ENCODE data around the gene VIM. TPM values are rescaled to one million over a fixed set of nuclear protein-coding genes. Genes with fewer than 3 reads are reported as not detected.
"Not testable (repeated sequence)": the region's sequence is repeated elsewhere in the genome, so short reads cannot be mapped to it uniquely, and the experiment has no call there.

VIM gene
- total and polyA plus RNA-seq, 4 donors = 2,428 to 5,947 (median 4,537) TPM

GRCh38 chr10:17265468-17265867 lies 37.4 kb downstream of the VIM start:
- H3K27ac ChIP-seq (ENCODE audit: low read depth in 1 of 2, low read length in 2 of 2) = no peak overlapping the region
- intact Hi-C loops (cut with DNase I) = no loop called here
- no peaks in the 10 kb centered on the region for H3K4me1 ChIP-seq (ENCODE audit: control insufficient read depth in 1 of 2, insufficient read depth in 2 of 2, low read length in 2 of 2)
- H3K27me3 ChIP-seq (ENCODE audit: control insufficient read depth in 1 of 2, insufficient read depth in 2 of 2, low read length in 1 of 2) = no peaks in the 10 kb centered on the region
- peaks cover 6% of the 10 kb centered on the region for H3K9me3 ChIP-seq (ENCODE audit: control insufficient read depth, low read length)
- DNase-seq (no peak), ATAC-seq (ENCODE audit: low FRiP score) (no peak)
- WGBS, 2 donors = 76 to 80% methylated on average over 2 of the region's 2 CpGs
- H3K4me3 ChIP-seq (ENCODE audit: low read length in 2 of 2) = no peak overlapping the region
- no peaks in the 10 kb centered on the region for H3K36me3 ChIP-seq (ENCODE audit: control insufficient read depth in 1 of 2, insufficient read depth in 2 of 2, low read length in 1 of 2)

GRCh38 chr10:17266549-17266948 lies 38.5 kb downstream of the VIM start:
- H3K9me3 ChIP-seq (ENCODE audit: control insufficient read depth, low read length); DNase-seq; intact Hi-C loops (cut with DNase I); H3K36me3 ChIP-seq (ENCODE audit: control insufficient read depth in 1 of 2, insufficient read depth in 2 of 2, low read length in 1 of 2); ATAC-seq (ENCODE audit: low FRiP score); H3K4me1 ChIP-seq (ENCODE audit: control insufficient read depth in 1 of 2, insufficient read depth in 2 of 2, low read length in 2 of 2); H3K27me3 ChIP-seq (ENCODE audit: control insufficient read depth in 1 of 2, insufficient read depth in 2 of 2, low read length in 1 of 2); H3K27ac ChIP-seq (ENCODE audit: low read depth in 1 of 2, low read length in 2 of 2); H3K4me3 ChIP-seq (ENCODE audit: low read length in 2 of 2): not testable (repeated sequence)
- 92 to 93% methylated on average over 6 of the region's 6 CpGs for WGBS, 2 donors

DNA sequence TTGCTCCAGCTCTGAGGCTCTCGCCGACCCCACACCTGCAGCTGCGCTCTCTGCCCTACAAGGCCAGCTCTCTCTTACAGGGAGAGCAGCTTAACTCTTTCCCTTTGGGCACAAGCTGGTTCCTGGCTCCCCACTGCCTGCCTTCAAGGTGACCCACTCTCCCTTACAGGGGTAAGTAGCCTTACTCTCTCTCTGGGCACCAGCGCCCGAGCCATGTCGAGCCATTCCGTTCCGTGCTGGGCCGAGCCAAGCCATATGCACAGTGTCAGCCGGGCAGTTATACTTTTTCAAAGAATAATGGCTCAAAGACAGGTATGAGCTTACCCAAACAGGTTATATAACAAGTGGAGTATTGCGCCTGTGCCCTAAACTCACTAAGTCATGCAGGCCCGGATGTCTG lies 44.6 kb downstream of the VIM start:
- H3K36me3 ChIP-seq (ENCODE audit: control insufficient read depth in 1 of 2, insufficient read depth in 2 of 2, low read length in 1 of 2) = no peaks in the 10 kb centered on the region
- no peak overlapping the region for H3K4me3 ChIP-seq (ENCODE audit: low read length in 2 of 2)
- intact Hi-C loops (cut with DNase I) = no loop called here
- no peak overlapping the region for H3K27ac ChIP-seq (ENCODE audit: low read depth in 1 of 2, low read length in 2 of 2)
- ATAC-seq (ENCODE audit: low FRiP score) (no peak), DNase-seq (no peak)
- no peaks in the 10 kb centered on the region for H3K27me3 ChIP-seq (ENCODE audit: control insufficient read depth in 1 of 2, insufficient read depth in 2 of 2, low read length in 1 of 2)
- 90 to 94% methylated on average over 12 of the region's 12 CpGs for WGBS, 2 donors
- H3K9me3 ChIP-seq (ENCODE audit: control insufficient read depth, low read length) = peaks cover 3% of the 10 kb centered on the region
- no peaks in the 10 kb centered on the region for H3K4me1 ChIP-seq (ENCODE audit: control insufficient read depth in 1 of 2, insufficient read depth in 2 of 2, low read length in 2 of 2)

GRCh38 chr10:17273403-17273802 lies 45.4 kb downstream of the VIM start:
- peaks cover 3% of the 10 kb centered on the region for H3K9me3 ChIP-seq (ENCODE audit: control insufficient read depth, low read length)
- no peaks in the 10 kb centered on the region for H3K36me3 ChIP-seq (ENCODE audit: control insufficient read depth in 1 of 2, insufficient read depth in 2 of 2, low read length in 1 of 2)
- intact Hi-C loops (cut with DNase I) = no loop called here
- H3K27me3 ChIP-seq (ENCODE audit: control insufficient read depth in 1 of 2, insufficient read depth in 2 of 2, low read length in 1 of 2) = no peaks in the 10 kb centered on the region
- DNase-seq (no peak), ATAC-seq (ENCODE audit: low FRiP score) (no peak)
- H3K4me3 ChIP-seq (ENCODE audit: low read length in 2 of 2) = no peak overlapping the region
- WGBS, 2 donors = 75 to 88% methylated on average over 2 of the region's 2 CpGs
- no peaks in the 10 kb centered on the region for H3K4me1 ChIP-seq (ENCODE audit: control insufficient read depth in 1 of 2, insufficient read depth in 2 of 2, low read length in 2 of 2)
- no peak overlapping the region for H3K27ac ChIP-seq (ENCODE audit: low read depth in 1 of 2, low read length in 2 of 2)

DNA sequence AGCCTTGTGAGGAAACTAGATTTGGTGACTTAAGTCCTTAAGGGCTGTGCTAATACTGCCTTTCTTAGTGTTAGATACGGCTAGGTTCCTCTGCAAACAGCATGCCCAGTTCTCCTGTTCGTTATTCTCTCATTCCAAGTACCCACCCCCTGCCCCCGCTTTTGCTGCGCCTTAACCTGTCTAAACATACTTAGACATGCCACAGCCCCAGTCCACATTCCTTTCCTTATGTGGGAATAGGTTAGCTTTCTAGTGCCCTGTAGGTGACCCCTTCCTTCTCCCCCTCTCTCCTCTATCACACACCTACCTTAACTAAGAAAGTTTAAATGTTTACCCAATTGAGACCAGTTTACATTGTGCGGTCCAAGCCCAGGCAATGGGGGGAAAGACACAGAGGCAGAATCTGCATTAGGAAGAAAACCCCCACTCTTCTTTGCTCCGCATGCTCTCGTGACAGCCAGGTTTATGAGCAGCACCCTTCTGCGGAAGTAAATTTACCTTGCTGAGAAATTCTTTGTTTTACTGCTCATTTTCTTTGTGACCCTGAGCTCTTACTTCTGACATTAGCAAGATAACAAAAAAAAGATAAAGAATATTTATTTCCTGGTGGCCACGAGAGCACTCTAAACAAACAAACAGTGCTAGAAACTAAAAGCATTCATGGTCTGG lies 48.8 kb downstream of the VIM start:
- H3K36me3 ChIP-seq (ENCODE audit: control insufficient read depth in 1 of 2, insufficient read depth in 2 of 2, low read length in 1 of 2) = no peaks in the 10 kb centered on the region
- DNase-seq (no peak), ATAC-seq (ENCODE audit: low FRiP score) (no peak)
- H3K4me3 ChIP-seq (ENCODE audit: low read length in 2 of 2) = no peak overlapping the region
- H3K27me3 ChIP-seq (ENCODE audit: control insufficient read depth in 1 of 2, insufficient read depth in 2 of 2, low read length in 1 of 2) = no peaks in the 10 kb centered on the region
- 81 to 90% methylated on average over 9 of the region's 9 CpGs for WGBS, 2 donors
- H3K27ac ChIP-seq (ENCODE audit: low read depth in 1 of 2, low read length in 2 of 2) = no peak overlapping the region
- intact Hi-C loops (cut with DNase I) = no loop called here
- no peaks in the 10 kb centered on the region for H3K4me1 ChIP-seq (ENCODE audit: control insufficient read depth in 1 of 2, insufficient read depth in 2 of 2, low read length in 2 of 2)
- H3K9me3 ChIP-seq (ENCODE audit: control insufficient read depth, low read length) = peaks cover 3% of the 10 kb centered on the region

DNA sequence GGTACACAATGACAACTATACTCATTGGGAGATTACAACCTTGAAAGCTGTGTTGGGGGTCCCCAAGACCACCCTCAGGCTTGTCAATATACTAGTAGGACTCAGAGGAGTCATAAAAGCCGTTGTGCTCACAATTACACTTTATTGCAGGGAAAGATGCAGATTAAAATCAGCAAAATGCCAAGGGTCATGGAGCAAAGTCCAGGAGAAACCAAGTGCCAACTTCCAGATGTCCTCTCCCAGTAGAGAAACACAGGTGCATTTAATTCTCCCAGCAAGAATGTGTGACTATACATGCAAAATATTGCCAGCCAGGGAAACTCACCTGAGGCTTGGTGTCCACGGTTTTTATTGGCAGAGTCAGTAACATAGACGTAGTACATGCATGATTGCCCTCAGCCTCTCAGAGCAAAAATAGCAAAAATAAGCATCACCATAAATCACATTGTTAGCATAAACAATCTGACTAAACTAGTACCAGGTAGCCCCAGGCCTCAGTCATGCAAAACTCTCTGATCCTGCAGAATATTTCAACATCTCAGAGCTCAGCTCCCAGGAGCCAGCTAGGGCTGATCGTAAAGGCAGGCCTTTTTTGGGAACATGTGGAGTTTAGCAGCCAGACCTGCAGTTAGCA lies 50.7 kb downstream of the VIM start:
- H3K4me1 ChIP-seq (ENCODE audit: control insufficient read depth in 1 of 2, insufficient read depth in 2 of 2, low read length in 2 of 2) = no peaks in the 10 kb centered on the region
- no peak for ATAC-seq (ENCODE audit: low FRiP score)

DNA sequence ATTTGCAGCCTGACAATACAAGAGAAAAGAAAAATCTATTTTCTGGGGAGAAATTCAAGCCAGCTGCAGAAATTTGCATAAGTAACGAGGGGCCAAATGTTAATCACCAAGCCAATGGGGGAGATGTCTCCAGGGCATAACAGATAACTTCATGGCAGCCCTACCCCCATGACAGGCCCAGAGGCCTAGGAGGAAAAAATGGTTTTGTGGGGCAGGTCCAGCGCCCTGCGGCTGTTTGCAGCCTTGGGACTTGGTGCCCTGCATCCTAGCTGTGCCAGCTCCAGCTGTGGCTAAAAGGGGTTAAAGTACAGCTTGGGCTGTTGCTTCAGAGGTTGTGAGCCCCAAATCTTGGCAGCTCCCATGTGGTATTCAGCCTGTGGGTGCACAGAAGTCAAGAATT lies 54.3 kb downstream of the VIM start:
- H3K9me3 ChIP-seq (ENCODE audit: control insufficient read depth, low read length) = peaks cover 6% of the 10 kb centered on the region
- H3K27ac ChIP-seq (ENCODE audit: low read depth in 1 of 2, low read length in 2 of 2) = no peak overlapping the region
- WGBS, 2 donors = 91 to 94% methylated on average over 3 of the region's 3 CpGs
- no peak overlapping the region for H3K4me3 ChIP-seq (ENCODE audit: low read length in 2 of 2)
- DNase-seq (no peak), ATAC-seq (ENCODE audit: low FRiP score) (no peak)
- intact Hi-C loops (cut with DNase I) = no loop called here
- no peaks in the 10 kb centered on the region for H3K36me3 ChIP-seq (ENCODE audit: control insufficient read depth in 1 of 2, insufficient read depth in 2 of 2, low read length in 1 of 2)
- no peaks in the 10 kb centered on the region for H3K4me1 ChIP-seq (ENCODE audit: control insufficient read depth in 1 of 2, insufficient read depth in 2 of 2, low read length in 2 of 2)
- no peaks in the 10 kb centered on the region for H3K27me3 ChIP-seq (ENCODE audit: control insufficient read depth in 1 of 2, insufficient read depth in 2 of 2, low read length in 1 of 2)

More for the DNA sequence above, 50.7 kb downstream of the VIM start:
- no peak overlapping the region for H3K4me3 ChIP-seq (ENCODE audit: low read length in 2 of 2)
- DNase-seq = no peak
- intact Hi-C loops (cut with DNase I) = no loop called here
- peaks cover 7% of the 10 kb centered on the region for H3K9me3 ChIP-seq (ENCODE audit: control insufficient read depth, low read length)
- no peaks in the 10 kb centered on the region for H3K36me3 ChIP-seq (ENCODE audit: control insufficient read depth in 1 of 2, insufficient read depth in 2 of 2, low read length in 1 of 2)
- no peaks in the 10 kb centered on the region for H3K27me3 ChIP-seq (ENCODE audit: control insufficient read depth in 1 of 2, insufficient read depth in 2 of 2, low read length in 1 of 2)
- no peak overlapping the region for H3K27ac ChIP-seq (ENCODE audit: low read depth in 1 of 2, low read length in 2 of 2)
- WGBS, 2 donors = 70 to 71% methylated on average over 4 of the region's 4 CpGs

- Histone ChIP-seq H3K4me1 (ENCODE audit: control insufficient read depth in 1 of 2, insufficient read depth in 2 of 2, low read length in 2 of 2) (no peaks in the 10 kb centered on the region), H3K36me3 (ENCODE audit: control insufficient read depth in 1 of 2, insufficient read depth in 2 of 2, low read length in 1 of 2) (no peaks in the 10 kb centered on the region), H3K4me3 (ENCODE audit: low read length in 2 of 2) (no peak overlapping the region), H3K9me3 (ENCODE audit: control insufficient read depth, low read length) (peaks cover 6% of the 10 kb centered on the region), H3K27me3 (ENCODE audit: control insufficient read depth in 1 of 2, insufficient read depth in 2 of 2, low read length in 1 of 2) (peaks cover 0 to 1% of the 10 kb centered on the region in 2 donors), H3K27ac (ENCODE audit: low read depth in 1 of 2, low read length in 2 of 2) (no peak overlapping the region)
- intact Hi-C loops (cut with DNase I) = no loop called here
- no peak for ATAC-seq (ENCODE audit: low FRiP score)
- no peak for DNase-seq
- 61 to 67% methylated on average over 10 of the region's 10 CpGs for WGBS, 2 donors
Observed at GRCh38 chr10:17286562-17287550, 58.8 kb downstream of the VIM start.

All from aorta (tissue), 5 donors.